ENCODE results near the gene CDC14A.

- TF ChIP-seq CTCF (IDR thresholded peaks at IDR 0.05; ENCODE audit: insufficient read depth, low read length) = no peak
- TF ChIP-seq POLR2AphosphoS5 (IDR thresholded peaks at IDR 0.05; ENCODE audit: low read depth) = no peak
- TF ChIP-seq SPI1 (IDR thresholded peaks at IDR 0.05; ENCODE audit: borderline replicate concordance, low read depth) = no peak
- TF ChIP-seq REST (IDR thresholded peaks at IDR 0.05; ENCODE audit: insufficient replicate concordance, low read depth) = no peak
- no peak for TF ChIP-seq GABPA (IDR thresholded peaks at IDR 0.05; ENCODE audit: low read depth)
Observed at GRCh38 chr1:100545855-100546254, 193.5 kb downstream of the CDC14A start.
